Measurements from ENCODE around the gene CIBAR2. TPM values are rescaled to one million over a fixed set of nuclear protein-coding genes. Genes with fewer than 3 reads are reported as not detected.

The CIBAR2 gene
- total RNA-seq, 1 experiment from 2014 or later, result not detected

- no peak overlapping the region for H3K27ac ChIP-seq (ENCODE audit: insufficient read length, low read depth, low read length)
- H3K36me3 Mint-ChIP-seq (ENCODE audit: insufficient read depth in 1 of 3, low read depth in 3 of 3), result no peaks in the 10 kb centered on the region
- no peak for TF ChIP-seq CTCF (conservative IDR thresholded peaks at IDR 0.05)
These were observed 47.1 kb upstream of the CIBAR2 start for GRCh38 chr16:85159179-85159980.

More at GRCh38 chr16:85159179-85159980, 47.1 kb upstream of the CIBAR2 start:
- no peak overlapping the region for H3K4me3 Mint-ChIP-seq
- Histone ChIP-seq H2AFZ (ENCODE audit: low read length) (no peak overlapping the region), H2BK15ac (ENCODE audit: low read depth, low read length) (no peak overlapping the region), H3K4me2 (ENCODE audit: insufficient read depth, insufficient read length, low read length) (no peak overlapping the region), H3K9ac (ENCODE audit: extremely low read depth, insufficient read length, low read length) (no peak overlapping the region), H3K56ac (ENCODE audit: insufficient read length, low read depth, low read length) (no peak overlapping the region), H3T11ph (ENCODE audit: low read length) (no peak overlapping the region), H2BK5ac (ENCODE audit: insufficient read length, low read length) (no peak overlapping the region), H3K23ac (ENCODE audit: insufficient read length, low read depth, low read length) (no peak overlapping the region), H3K14ac (ENCODE audit: insufficient read depth, low read length) (no peak overlapping the region; the same call in 1 of the 2 replicates), H3K79me1 (ENCODE audit: insufficient read depth, low read depth, low read length, poor library complexity, severe bottlenecking) (no peaks in the 10 kb centered on the region), H3K4me1 (ENCODE audit: insufficient read depth, low read length) (no peaks in the 10 kb centered on the region; the same call in 1 of the 2 replicates), H3K4ac (ENCODE audit: low read depth, low read length) (no peak overlapping the region), H3K18ac (ENCODE audit: insufficient read length, low read depth, low read length) (no peak overlapping the region), H3K9me3 (ENCODE audit: control insufficient read depth, low read depth, low read length) (no peaks in the 10 kb centered on the region), H3K79me2 (ENCODE audit: insufficient read depth, low read length) (no peaks in the 10 kb centered on the region), H3K23me2 (ENCODE audit: insufficient read length, low read depth, low read length, poor library complexity, severe bottlenecking) (no peaks in the 10 kb centered on the region), H4K5ac (ENCODE audit: insufficient read length, low read depth, low read length) (no peak overlapping the region), H2AK5ac (ENCODE audit: insufficient read length, low read length) (no peak overlapping the region), H4K8ac (replicated peaks; ENCODE audit: insufficient read length, low read depth, low read length) (no peak overlapping the region), H2BK20ac (ENCODE audit: low read depth, low read length, poor library complexity, severe bottlenecking) (no peak overlapping the region), H4K91ac (ENCODE audit: insufficient read length, low read depth, low read length) (no peak overlapping the region), H3K27me3 (ENCODE audit: insufficient read depth, low read length) (no peaks in the 10 kb centered on the region; the same call in 1 of the 2 replicates), H2BK120ac (ENCODE audit: low read depth, low read length, poor library complexity, severe bottlenecking) (no peak overlapping the region), H2BK12ac (ENCODE audit: insufficient read length, low read depth, low read length) (no peak overlapping the region), H4K20me1 (ENCODE audit: control insufficient read depth, insufficient read depth, insufficient read length) (no peaks in the 10 kb centered on the region)
- no peaks in the 10 kb centered on the region; a peak in 1 of 5 replicates for H3K9me3 Mint-ChIP-seq
- H3K27me3 Mint-ChIP-seq (ENCODE audit: low read depth), result no peaks in the 10 kb centered on the region; the same call in 1 of the 2 replicates
- DNase-seq, result no peak
- peak overlapping the region in 1 of 3 experiments; percentile 57; a peak in 2 of 7 replicates for H3K27ac Mint-ChIP-seq
- no CpG with 5 or more reads among the region's 13 CpGs for WGBS (ENCODE audit: extremely low coverage, insufficient read length, low lambda C conversion rate)
- peaks cover 15 to 22% of the 10 kb centered on the region in 2 experiments for H3K4me1 Mint-ChIP-seq

All from H9 (cell line).